GM10266 (cell line): ENCODE data around the gene HIRIP3.
"Not testable (repeated sequence)": the region's sequence is repeated elsewhere in the genome, so short reads cannot be mapped to it uniquely, and the experiment has no call there.

Experiments
- DNase-seq: peaks from one replicate; pipeline ENCODE4 v3.0.0; 2012; ENCODE audit errors: extremely low spot score
- TF ChIP-seq, protein P1 (sequence below): IDR thresholded peaks from 2 replicates; pipeline ENCODE4 v1.5.1; 2012; ENCODE audit warnings: mild to moderate bottlenecking, low read depth; ENCODE audit not compliant: control insufficient read depth, insufficient read depth; ENCODE audit errors: missing control alignments

The HIRIP3 gene

DNA sequence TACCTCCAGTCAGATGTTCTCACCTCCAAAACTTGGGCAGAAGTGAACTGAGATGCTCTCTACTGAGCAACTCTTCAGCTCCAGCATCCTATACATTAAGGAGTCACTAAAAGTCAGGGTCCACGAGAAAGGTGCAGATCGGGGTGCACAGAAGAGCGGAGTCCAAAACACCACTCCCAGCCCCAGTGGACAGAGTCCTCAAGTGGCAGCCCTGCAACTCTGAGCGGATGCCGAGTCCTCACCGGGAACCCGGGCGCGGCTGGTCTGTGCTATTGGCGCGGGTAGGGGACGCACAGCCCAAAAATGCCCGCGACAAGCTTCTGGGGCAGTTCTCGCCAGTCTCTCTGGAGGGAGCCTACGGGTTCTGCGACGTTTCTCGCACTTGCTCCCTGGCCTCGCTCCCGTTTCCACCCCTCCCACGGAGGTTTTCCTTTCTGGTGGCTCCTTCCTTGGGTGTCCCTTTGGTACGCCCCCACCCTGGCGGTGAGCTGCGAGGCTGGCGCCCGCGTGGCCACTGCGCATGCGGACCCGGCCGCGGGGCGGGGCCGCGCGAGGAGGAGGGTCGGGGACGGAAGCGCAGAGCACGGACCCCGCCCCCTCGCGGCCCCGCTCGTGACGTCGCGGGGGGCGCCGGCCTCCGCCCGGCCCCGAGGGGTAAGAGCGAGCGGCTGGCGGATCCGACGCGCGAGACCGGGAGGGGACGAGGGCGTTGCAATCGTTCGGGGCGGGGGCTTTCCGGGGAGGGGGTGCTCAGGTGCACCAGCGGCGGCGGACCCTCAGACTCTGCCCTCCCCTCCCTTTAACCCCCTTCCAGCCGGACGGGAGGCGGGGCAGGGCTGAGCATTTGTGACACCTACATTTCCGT lies 33.7 kb downstream of the HIRIP3 start, which contains the start of gene TMEM219:
Gene TMEM219, plus strand, starts transcription at position 601 of the 865 bp plus-strand sequence. CDS start 1,065 bp downstream, outside the sequence.
- DNase-seq, result peak; percentile 98
- TF ChIP-seq, protein P1, sequence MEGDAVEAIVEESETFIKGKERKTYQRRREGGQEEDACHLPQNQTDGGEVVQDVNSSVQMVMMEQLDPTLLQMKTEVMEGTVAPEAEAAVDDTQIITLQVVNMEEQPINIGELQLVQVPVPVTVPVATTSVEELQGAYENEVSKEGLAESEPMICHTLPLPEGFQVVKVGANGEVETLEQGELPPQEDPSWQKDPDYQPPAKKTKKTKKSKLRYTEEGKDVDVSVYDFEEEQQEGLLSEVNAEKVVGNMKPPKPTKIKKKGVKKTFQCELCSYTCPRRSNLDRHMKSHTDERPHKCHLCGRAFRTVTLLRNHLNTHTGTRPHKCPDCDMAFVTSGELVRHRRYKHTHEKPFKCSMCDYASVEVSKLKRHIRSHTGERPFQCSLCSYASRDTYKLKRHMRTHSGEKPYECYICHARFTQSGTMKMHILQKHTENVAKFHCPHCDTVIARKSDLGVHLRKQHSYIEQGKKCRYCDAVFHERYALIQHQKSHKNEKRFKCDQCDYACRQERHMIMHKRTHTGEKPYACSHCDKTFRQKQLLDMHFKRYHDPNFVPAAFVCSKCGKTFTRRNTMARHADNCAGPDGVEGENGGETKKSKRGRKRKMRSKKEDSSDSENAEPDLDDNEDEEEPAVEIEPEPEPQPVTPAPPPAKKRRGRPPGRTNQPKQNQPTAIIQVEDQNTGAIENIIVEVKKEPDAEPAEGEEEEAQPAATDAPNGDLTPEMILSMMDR, result no peak

DNA sequence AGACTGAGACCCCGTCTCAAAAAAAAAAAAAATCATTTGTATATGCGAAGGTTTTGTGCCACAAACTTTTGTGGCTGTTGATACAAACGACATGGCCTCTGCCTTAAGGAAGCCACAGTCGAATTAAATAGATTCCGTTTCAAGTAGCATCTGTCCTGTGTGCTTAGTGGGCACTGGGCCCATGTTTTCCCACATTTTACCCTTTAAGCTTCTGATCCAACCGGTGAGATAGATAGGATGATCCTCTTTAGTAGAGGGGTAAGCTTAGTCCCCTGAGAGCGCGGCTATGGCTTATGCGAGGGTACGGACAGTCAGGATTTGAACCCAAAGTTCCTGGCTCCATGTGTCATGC lies 34.3 kb downstream of the HIRIP3 start:
- no peak for DNase-seq
- TF ChIP-seq, protein P1, result no peak

DNA sequence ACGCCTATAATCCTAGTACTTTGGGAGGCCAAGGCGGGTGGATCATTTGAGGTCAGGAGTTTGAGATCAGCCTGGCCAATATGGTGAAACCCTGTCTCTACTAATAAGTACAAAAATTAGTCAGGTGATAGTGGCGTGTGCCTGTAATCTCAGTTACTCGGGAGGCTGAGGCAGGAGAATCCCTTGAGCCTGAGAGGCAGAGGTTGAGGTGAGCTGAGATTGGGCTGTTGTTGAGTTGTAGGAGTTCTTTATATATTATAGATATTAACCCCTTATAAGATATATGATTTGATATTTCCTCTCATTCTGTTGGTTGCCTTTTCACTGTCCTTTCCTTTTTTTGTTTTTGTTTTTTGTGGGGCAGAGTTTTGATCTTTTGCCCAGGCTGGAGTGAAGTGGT lies 35.6 kb downstream of the HIRIP3 start:
- not testable (repeated sequence) for DNase-seq

DNA sequence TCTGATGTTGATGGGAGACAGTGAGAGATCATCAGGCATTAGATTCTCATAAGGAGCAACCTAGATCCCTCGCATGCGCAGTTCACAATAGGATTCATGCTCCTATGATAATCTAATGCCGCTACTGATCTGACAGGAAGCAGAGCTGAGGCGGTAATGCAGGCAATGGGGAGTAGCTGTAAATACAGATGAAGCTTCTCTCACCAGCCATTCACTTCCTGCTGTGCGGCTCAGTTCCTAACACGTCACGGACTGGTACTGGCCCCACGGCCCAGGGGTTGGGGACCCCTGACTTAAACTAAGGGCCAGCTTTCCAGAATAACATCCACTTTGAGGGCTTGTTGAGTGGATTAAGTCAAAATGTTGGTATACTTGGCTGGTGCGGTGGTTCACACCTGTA lies 36.1 kb downstream of the HIRIP3 start:
- DNase-seq, result no peak
- TF ChIP-seq, protein P1, result no peak

DNA sequence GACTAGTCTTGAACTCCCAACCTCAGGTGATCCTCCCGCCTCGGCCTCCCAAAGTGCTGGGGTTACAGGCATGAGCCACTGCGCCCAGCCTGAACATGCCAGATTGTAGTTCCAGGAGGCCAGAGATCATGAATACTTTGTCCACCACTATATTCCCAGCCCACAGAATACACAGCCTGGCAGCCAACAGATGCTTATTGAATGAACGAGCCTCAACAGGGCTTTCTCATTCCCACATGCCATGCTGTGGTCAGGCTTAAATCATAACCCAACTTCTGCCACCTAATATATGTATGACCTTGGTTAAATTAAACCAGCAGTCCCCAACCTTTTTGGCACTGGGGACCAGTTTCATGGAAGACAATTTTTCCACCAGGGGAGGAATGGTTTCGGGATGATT lies 36.7 kb downstream of the HIRIP3 start:
- DNase-seq, result no peak
- TF ChIP-seq, protein P1, result no peak

DNA sequence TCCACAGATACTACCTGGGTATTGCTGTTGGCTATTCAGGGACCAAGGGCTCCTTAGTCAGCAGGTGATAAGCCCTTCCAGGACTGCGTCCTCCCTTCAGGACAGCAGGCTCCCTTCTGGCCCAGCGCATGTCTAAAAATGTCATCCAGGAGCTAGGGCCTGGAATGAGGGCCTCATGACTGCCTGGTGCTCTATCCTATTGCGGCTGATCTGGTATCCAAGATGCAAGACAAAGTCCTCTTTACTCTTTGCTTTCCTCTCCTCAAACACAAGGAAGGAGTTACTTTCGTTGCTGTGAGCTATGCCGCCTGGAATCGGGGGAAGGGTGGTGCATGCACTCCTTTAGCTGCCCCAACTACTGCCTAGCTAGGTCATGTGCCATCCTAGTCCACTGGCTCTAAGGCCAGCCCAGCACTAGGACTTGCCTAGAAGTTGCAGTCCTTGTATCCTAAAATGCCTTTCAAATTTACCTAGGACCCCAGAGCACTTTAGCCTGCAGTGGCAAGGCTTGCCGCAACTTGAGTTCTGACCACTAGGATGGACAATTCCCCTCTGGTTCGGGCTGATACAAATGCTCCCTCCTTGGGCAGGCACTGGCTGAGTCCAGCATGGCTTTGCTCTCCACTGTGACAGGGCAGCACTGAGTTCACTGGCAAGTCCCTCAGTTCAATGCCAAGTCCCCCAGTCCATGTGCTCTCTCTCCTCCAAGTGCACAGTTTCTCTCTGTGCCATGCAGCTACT lies 43.6 kb downstream of the HIRIP3 start:
- TF ChIP-seq, protein P1, result no peak
- DNase-seq, result no peak

DNA sequence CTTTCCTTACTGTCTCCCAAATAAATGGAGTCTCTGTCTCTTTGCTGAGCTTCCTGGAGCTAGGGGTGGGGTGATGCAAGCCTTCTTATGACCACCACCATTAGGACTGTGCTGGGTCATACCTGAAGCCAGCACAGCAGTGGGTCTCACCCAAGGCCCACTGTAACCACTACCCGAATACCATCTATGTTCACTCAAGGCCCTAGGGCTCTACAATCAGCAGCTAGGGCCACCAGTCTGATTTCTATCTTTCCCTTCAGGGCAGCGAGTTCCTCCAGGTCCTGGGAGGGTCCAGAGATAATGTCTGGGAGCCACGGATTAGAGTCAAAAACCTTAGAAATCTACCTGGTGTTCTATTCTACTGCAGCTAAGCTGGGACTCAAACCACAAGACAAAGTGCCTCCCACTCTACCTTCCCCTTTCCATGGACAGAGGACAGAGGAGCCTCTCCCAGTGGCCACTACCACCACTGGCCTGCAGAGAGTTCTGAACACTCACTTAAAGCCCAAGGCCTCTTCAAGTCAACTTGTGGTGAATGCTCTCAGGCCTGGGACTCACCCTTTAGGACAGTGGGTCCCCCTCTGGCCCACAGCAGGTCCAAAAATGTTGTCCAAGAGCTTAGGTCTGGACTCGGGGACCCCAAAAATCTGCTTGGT lies 44.5 kb downstream of the HIRIP3 start:
- DNase-seq, result no peak
- TF ChIP-seq, protein P1, result no peak
